ENCODE results near the gene DYSF.

DNA sequence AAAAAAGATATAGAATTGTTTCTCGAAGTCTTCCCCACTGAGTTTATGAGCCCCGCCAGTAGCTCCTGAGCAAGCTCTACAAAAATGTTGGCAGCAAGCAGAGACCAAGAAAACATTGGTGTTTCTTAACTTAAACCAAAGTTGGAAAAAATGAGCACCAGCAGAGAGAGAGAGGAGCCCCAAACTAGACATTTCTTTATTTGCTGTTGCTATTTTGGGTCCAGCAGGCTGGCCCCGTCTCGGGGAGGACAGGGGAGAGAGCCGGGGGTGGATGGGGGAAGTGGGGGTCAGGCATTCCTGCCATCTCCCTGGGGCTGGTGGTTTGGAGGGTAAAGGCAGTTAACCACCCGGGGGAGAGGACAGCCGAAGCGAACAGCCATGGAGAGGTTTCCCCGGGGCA, 113.0 kb downstream of the DYSF start:
- TF ChIP-seq EZH2phosphoT487 (IDR thresholded peaks at IDR 0.05; ENCODE audit: low read depth): no peak
- TF ChIP-seq, protein P1, sequence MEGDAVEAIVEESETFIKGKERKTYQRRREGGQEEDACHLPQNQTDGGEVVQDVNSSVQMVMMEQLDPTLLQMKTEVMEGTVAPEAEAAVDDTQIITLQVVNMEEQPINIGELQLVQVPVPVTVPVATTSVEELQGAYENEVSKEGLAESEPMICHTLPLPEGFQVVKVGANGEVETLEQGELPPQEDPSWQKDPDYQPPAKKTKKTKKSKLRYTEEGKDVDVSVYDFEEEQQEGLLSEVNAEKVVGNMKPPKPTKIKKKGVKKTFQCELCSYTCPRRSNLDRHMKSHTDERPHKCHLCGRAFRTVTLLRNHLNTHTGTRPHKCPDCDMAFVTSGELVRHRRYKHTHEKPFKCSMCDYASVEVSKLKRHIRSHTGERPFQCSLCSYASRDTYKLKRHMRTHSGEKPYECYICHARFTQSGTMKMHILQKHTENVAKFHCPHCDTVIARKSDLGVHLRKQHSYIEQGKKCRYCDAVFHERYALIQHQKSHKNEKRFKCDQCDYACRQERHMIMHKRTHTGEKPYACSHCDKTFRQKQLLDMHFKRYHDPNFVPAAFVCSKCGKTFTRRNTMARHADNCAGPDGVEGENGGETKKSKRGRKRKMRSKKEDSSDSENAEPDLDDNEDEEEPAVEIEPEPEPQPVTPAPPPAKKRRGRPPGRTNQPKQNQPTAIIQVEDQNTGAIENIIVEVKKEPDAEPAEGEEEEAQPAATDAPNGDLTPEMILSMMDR (IDR thresholded peaks at IDR 0.05; ENCODE audit: low read depth, low read length): no peak
